ENCODE measurements around the gene ZNF177. TPM values are rescaled to one million over a fixed set of nuclear protein-coding genes. Genes with fewer than 3 reads are reported as not detected.

ZNF177 gene
- total RNA-seq, 2 donors from 2014 or later, result 1.1 to 1.5 TPM

GRCh38 chr19:9352505-9352904 is 10.3 kb upstream of the ZNF177 start:
- H3K4me3 ChIP-seq, result no peak overlapping the region
- H3K4me1 ChIP-seq, result no peaks in the 10 kb centered on the region
- H3K9me3 ChIP-seq, result peaks cover 25 to 100% of the 10 kb centered on the region in 2 donors
- H3K27ac ChIP-seq, result no peak overlapping the region
- no peak for TF ChIP-seq CTCF (IDR thresholded peaks at IDR 0.05)
- H3K27me3 ChIP-seq, result no peaks in the 10 kb centered on the region
- peaks cover 24% of the 10 kb centered on the region for H3K36me3 ChIP-seq
- DNase-seq (ENCODE audit: low spot score), result no peak

GRCh38 chr19:9353011-9353410 is 9.8 kb upstream of the ZNF177 start:
- Histone ChIP-seq H3K27me3 (no peaks in the 10 kb centered on the region), H3K36me3 (peaks cover 29% of the 10 kb centered on the region), H3K4me3 (no peak overlapping the region), H3K27ac (no peak overlapping the region), H3K4me1 (no peaks in the 10 kb centered on the region), H3K9me3 (peaks cover 24 to 100% of the 10 kb centered on the region in 2 donors)
- no peak for TF ChIP-seq CTCF (IDR thresholded peaks at IDR 0.05)
- no peak for DNase-seq (ENCODE audit: low spot score)

- Histone ChIP-seq H3K4me3 (no peak overlapping the region), H3K36me3 (peaks cover 29% of the 10 kb centered on the region), H3K4me1 (no peaks in the 10 kb centered on the region), H3K27me3 (no peaks in the 10 kb centered on the region), H3K27ac (no peak overlapping the region), H3K9me3 (peaks cover 8 to 100% of the 10 kb centered on the region in 2 donors)
- DNase-seq (ENCODE audit: low spot score), result no peak
- TF ChIP-seq CTCF (IDR thresholded peaks at IDR 0.05), result no peak
Observed at GRCh38 chr19:9354651-9355050, 8.2 kb upstream of the ZNF177 start.

GRCh38 chr19:9370738-9371619 is 8.2 kb downstream of the ZNF177 start:
- no peak for DNase-seq (ENCODE audit: low spot score)
- Histone ChIP-seq H3K27ac (no peak overlapping the region), H3K36me3 (peaks cover 23% of the 10 kb centered on the region), H3K4me3 (no peak overlapping the region), H3K27me3 (no peaks in the 10 kb centered on the region), H3K4me1 (no peaks in the 10 kb centered on the region), H3K9me3 (peaks cover 27 to 100% of the 10 kb centered on the region in 2 donors)
- TF ChIP-seq CTCF (IDR thresholded peaks at IDR 0.05), result no peak

- Histone ChIP-seq H3K4me1 (no peaks in the 10 kb centered on the region), H3K4me3 (no peak overlapping the region), H3K36me3 (peaks cover 100% of the 10 kb centered on the region), H3K9me3 (peaks cover 85 to 100% of the 10 kb centered on the region in 2 donors), H3K27me3 (no peaks in the 10 kb centered on the region), H3K27ac (no peak overlapping the region)
- no peak for TF ChIP-seq CTCF (IDR thresholded peaks at IDR 0.05)
- no peak for DNase-seq (ENCODE audit: low spot score)
Observed at GRCh38 chr19:9381361-9381785, 18.6 kb downstream of the ZNF177 start.

Measured in right atrium auricular region (tissue), 2 donors.